Subcutaneous adipose tissue (tissue), 4 donors: ENCODE measurements around the gene IFNE. TPM values are rescaled to one million over a fixed set of nuclear protein-coding genes. Genes with fewer than 3 reads are reported as not detected.

Experiments
- CTCF ChIP-seq: fragments of 450-650 bp; IDR thresholded peaks from one replicate; pipeline ENCODE4 v1.5.1; 2016; ENCODE audit warnings: low read depth, mild to moderate bottlenecking, control low read depth, antibody characterized with exemption, moderate library complexity
- total RNA-seq, 4 donors: library from RNA; depleted of rRNA; stranded (reverse); fragments of >200 nt; gene quantifications; one replicate each; pipeline ENCODE4 v1.1.0, GENCODE V29; 2016

Gene IFNE
- not detected for total RNA-seq

- TF ChIP-seq CTCF, result no peak
Measured at GRCh38 chr9:21482213-21482612, at the start of gene IFNE. Gene IFNE, minus strand, starts transcription at chr9:21482313. Its CDS starts 619 bp downstream, at chr9:21481694.

- no peak for TF ChIP-seq CTCF
Measured at GRCh38 chr9:21528123-21528808, 46.2 kb upstream of the IFNE start.

GRCh38 chr9:21527579-21527978 is 45.5 kb upstream of the IFNE start:
- no peak for TF ChIP-seq CTCF

GRCh38 chr9:21525174-21525573 is 43.1 kb upstream of the IFNE start:
- no peak for TF ChIP-seq CTCF

GRCh38 chr9:21524099-21524830 is 42.2 kb upstream of the IFNE start:
- no peak for TF ChIP-seq CTCF

- TF ChIP-seq CTCF, result no peak
Measured at GRCh38 chr9:21523021-21524014, 41.2 kb upstream of the IFNE start.
